Eye (tissue), 1 donor: ENCODE measurements around the gene DAPK3.
"Not testable (repeated sequence)": the region's sequence is repeated elsewhere in the genome, so short reads cannot be mapped to it uniquely, and the experiment has no call there.

Experiments
- DNase-seq: peaks from one replicate; pipeline ENCODE4 v3.0.0-alpha.2; 2015

The DAPK3 gene

DNA sequence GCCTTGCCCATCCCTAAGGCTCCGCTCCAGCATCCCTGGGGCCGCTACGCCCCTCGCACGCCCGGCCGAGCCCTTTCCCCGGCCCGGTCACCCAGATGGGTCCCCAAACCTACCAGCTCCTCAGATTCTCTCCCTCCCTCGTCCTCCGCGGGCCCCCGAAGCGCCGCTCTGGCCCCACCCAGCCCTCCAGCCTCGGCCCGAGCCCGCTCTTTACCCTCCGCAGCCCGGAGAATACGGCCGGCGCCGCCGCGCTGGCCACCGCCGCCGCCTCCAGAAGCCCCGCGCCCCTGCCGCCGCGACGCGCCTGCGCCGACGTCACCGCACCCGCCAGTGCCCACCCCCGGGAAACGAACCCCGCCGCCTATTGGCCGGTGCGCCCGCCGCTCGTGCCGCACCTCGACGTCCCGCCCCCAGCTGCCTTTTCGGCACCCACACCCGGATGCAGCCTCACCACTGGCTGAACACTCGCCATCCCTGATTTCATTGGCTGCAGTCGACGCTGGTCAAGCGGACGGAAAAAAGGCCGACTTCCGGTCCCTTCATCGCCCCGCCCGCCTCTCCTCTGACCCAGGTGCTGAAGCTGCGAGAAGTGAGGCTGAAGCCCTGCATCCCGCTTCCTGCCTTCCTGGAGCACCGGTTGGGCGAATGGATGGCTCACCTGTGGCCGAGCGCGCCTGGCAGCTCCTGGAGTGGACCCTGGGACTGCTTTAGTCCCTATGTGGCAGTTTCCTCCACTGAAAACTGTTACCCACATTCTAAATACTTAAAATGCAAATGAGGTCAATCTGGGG, at the start of gene DAPK3:
TSS of gene DAPK3 (minus strand) at position 292 of the 791 bp plus-strand sequence. CDS start 1,364 bp downstream, outside the sequence.
- DNase-seq: peak; percentile 99

DNA sequence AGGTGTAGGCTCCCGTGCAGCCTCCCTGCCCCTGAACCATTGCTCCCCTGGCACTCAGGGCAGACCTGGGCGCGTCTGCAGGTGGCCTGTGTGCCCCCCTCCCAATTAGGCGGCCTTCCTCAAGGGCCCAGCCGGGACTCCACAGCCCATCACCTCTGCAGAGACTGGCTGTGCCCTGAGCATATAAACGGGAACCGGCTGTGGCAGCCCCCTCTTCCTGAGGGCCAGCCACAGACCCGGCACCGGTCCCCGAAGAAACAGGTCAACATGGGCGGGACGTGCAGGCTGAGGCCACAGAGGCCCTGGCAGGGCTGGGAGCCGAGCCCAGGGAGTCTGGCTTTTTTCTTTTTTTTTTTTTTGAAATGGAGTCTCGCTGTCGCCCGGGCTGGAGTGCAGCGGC, 48.7 kb upstream of the DAPK3 start:
- no peak for DNase-seq

DNA sequence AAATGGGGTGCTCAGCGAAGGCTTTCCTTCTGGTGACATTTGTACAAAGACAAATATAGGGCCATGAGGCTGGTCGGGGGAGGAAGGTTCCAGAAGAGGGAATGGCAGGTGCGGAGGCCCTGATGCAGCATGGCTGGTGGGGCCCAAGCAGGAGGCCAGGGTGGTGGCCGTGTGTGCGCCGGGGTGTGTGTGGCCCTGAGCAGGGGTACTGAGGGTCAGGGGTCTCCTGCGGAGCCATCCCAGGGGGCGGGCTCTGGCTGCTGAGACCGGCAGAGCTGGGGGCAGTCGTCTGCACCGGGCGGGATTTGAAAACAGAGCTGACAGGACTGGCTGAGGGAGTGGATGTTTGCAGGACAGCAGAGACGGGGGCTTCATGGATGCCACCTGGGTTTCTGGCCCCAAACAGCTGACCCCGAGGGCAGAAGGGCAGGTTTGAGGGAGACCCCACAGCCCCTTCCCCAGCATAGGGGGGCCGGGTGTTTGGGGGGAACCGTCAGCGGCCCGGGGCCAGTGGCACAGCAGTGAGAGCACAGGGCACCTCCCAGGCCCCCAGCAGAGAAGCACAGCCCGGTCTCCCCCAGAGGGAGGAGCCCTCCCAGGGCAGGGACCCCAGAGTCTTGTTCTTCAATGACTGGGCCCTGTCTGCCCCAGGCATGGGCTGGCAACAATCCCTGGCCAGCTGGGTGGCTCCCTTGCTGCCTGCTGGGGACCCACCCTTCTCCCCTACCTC, 48.0 kb upstream of the DAPK3 start:
- no peak for DNase-seq

DNA sequence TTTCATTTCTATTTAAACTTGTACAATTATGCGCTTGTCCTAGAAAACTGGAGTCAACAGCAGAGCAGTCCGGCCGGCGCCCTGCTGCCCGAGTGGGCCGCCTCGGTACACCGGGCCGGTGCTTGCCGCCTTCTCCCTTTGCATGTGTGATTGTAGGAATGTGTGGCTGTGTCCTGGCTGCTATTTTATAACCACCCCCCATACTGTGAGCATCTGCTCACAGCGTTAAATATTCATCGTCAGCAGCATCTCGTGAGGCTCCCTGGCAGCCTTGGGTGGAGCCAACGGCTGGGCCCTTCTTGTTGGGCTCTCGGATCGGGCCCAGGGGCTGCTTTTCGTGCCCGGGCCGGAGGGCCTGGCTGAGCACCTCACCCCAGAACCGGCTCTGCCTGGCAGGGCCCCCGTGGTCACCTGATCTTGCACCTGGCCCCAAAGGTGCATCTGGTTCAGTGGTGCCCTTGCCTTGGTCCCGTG, 47.3 kb upstream of the DAPK3 start:
- DNase-seq: peak; percentile 46

DNA sequence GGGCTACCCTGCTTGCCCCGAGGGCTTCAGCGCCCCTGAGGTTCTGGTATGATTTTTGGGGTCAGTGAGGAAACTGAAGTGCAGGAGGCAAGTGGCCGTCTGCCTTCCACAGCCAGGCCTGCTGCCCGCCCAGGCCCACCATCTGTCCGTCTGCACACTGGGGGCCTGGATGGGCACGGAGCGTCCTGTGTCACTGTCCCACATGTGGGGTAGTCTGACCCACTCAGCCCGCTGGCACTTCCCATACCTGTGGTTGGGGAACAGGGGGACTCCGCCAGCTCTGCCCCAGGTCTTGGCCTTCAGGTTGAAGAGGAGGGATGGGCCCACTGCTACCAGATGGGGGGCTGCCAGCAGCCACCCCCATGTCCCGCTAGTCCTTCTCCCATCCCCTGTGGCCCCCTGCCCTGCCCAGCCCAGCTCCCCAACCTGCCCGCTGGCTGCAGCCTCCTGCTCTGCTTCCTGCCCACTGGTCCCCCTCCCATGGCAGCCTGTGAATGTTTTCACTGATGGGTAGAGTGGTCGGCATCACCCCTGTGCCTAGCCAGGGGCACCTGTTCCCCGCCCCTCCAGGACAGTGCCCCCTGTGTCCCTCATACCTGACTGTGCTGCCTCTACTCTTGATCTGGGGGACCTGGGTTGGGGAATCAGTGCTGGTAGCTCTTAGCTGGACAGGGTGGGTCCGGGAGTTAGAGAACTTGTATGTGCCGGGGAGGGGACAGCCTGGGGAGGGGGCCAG, 46.2 kb upstream of the DAPK3 start:
- no peak for DNase-seq

DNA sequence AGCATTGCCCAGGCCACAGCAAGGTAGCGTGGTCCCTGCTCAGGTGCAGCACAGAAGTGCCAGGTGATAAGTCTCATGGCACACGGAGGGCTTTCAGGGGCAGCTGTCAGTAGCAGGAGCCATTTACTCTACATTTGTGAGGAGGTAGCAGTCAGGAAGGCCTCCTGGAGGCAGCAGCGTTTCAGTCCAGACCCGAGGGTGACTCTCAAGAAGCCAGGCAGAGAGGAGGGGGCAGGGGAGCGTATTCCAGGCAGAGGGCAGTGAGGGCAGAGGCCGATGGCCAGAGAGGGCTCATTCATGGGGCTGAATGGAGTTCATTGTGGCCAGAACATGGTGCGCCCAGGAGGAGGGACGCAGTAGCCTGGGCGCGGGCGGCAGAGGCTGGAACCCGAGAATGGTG, 45.6 kb upstream of the DAPK3 start:
- DNase-seq: no peak

DNA sequence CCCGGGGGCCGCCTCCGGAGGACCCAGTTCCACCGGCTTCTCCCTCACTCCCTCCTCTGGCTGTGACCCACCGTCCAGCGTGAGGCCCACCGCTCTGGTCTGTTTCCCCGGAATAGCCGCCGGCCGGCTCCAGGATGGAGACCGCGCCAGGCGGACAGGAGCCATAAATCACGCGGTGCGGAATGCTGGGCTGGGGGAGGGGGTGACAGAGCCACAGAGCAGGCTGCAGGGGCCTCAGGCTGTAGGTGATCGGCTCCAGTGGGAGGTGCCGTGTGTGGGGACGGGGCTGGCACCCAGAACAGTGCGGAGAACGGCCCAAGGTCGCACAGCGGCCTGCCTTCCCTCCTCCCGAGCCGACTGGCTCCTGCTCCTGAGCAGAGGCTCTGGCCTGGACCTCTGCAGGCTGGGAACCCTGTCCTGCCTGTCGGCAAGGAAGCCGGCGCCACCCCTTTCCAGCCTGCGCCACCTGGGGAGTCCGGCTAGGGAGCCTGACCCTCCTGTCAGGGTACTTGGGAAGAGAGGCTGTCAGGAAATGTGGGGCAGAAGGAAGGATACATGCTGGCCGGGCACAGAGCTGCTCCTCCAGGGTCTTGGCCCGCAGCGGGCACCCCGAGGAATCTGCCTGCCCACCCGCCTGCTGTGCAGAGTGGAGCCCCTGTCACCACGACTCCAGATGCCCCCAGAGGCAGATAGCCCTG, 45.0 kb upstream of the DAPK3 start:
- DNase-seq: peak; percentile 25

DNA sequence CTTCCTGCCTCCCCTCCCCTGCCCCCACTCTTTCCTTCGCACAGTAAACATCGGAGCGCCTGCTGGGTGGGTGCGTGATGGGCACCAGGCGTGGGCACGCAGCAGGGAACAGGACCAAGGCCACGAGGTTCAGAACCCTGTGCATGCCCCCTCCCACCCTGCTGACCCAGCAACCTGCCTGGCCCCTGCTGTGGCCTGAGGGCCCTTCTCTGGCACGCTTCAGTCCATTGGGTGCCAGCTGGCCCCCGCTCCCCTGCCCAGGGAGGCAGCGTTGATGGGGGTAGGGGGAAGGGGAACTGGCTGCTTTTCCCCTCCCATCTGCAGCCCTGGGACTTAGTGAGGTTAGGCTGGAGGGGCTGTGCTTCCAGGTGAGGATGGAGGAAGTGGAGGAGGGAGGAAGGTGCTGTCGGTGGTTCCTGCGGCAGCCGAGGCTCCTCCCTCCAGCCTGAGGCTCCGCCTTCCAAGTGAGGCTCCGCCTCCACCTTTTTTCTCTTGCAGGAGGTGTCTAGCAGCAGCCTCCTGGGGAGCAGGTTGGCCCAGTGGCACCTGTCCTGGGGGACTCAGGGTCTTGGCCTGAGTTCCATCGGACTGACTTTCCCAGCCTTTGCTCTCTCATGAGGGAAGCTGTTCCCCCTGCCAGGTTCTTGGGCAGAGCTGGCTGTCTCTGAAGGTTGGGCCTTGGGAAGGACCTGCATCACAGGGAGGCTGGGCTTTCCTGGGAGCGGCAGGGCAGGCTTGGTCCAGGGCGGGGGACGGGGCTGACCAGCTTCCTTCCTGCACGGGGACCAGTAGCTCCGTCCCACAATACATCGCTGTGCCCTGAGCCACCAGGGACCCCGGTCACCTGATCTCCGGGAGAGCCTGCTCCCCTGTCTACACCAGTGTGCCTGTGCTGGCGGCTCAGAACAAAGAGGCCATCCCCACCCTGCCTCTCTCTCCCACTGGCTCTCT, 43.9 kb upstream of the DAPK3 start:
- DNase-seq: peak; percentile 45

DNA sequence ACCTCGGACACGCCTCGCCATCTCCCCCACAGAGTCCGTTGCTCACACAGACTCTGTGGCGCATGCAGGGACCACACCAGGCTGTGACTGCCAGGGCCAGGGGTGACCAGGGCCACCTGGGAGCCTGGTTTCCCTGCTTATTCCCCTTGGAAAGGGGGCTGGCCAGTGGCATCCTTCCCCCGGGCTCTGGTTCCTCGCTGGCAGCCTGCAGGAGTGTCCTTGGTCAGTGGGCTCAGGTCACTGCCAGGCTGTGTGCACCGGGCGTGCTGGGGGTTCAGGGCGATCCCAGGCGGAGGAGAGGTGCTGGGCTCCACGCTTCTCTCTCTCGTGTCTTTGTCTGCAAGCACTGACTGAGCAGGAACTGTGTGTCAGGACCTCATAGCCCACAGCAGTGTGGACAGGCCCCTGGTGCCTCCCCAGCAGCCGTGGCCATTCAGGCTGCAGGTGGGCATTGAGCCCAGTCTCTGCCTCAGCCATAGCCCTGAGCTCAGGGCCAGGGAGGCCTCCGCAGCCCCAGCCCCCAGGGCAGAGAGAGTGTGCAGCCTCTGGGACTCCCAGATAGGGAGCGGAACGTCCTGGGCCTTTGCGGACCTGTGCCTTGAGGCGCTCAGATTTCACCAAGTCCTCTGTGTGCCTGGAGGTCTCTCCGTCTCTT, 43.1 kb upstream of the DAPK3 start:
- DNase-seq: no peak

DNA sequence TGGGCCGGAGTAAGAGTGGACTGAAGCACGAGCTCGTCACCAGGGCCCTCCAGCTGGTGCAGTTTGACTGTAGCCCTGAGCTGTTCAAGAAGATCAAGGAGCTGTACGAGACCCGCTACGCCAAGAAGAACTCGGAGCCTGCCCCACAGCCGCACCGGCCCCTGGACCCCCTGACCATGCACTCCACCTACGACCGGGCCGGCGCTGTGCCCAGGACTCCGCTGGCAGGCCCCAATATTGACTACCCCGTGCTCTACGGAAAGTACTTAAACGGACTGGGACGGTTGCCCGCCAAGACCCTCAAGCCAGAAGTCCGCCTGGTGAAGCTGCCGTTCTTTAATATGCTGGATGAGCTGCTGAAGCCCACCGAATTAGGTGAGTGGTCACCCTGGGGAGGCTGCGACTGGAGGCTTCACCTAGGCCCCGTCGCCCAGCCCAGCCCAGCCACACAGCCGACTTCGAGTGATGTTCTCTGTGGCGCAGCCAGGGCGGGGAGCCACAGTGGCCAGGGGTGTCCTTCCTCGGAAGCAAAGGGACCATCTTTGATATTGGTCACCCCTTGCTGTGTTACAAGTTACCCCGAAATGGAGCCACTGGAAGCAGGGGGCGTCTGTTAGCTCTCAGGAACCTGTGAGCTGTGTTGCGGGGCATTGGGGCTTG, 42.2 kb upstream of the DAPK3 start:
- DNase-seq: no peak

DNA sequence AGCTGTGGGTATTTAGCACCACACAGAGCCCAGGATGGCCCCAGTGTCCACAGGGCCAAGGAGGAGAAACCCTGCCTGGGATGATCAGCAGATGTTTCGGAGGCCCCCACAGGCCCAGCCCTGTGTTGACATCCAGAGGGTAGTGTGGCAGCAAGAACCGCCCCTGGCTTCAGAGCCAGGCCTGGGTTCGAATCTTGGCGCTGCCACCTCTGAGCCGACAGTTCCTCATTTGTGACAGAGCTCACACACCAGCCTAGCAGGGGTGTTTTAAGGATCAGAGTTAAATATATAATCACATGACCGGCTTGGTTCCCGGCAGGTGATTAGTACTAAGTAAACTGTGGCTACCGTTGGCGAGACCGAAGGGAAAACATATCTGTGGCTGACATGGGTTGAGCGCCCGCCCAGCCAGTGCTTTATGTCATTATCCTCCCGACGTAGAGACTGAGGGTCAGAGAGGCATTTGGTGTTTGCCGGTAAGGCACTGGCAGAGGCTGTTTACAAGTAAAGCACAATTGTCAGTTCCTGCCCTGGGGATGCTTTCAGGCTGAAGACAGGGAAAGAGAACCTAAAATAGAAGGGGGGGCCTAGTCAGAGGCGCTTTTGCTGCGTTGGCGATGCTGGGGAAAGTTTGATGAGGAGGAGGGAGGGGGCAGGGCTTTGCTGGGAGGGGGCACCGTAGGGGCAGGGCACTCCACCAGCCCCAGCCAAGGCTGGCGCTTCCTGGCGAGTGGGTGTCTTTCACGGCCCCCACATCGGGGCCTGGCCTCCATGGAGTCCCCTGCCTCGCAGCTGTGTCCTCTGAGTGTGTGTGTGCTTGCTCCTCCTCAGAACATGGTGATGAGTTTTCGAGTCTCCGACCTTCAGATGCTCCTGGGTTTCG, 41.4 kb upstream of the DAPK3 start:
- DNase-seq: no peak

DNA sequence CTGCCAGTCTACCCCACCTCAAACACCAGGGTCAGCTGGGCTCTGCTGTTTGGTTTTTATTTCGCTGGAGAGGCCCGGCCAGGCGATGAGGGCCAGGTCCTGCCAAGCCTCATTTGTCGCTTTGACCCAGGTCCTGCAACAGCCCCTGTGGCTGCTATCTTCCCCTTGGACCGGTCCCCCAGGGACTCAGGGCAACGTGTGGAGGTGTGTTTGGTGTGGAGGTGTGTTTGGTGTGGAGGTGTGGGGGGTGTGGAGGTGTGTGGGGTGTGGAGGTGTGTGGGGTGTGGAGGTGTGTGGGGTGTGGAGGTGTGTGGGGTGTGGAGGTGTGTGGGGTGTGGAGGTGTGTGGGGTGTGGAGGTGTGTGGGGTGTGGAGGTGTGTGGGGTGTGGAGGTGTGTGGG, 40.5 kb upstream of the DAPK3 start:
- DNase-seq: not testable (repeated sequence)

DNA sequence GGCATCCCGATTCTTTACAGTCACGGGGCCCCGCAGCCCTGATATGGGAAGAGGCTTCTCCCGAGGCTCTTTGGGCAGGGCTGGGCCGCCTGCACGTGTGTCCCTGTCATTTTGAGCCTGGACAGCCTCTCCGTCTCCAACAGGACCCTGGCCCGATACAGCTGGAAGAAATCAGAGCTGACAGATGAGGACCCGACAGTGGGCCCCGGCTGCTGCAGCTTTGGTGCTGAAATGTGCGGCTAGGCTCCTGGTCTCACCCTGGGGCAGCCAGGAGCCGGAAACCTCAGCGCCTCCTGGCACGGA, 39.9 kb upstream of the DAPK3 start:
- DNase-seq: no peak

DNA sequence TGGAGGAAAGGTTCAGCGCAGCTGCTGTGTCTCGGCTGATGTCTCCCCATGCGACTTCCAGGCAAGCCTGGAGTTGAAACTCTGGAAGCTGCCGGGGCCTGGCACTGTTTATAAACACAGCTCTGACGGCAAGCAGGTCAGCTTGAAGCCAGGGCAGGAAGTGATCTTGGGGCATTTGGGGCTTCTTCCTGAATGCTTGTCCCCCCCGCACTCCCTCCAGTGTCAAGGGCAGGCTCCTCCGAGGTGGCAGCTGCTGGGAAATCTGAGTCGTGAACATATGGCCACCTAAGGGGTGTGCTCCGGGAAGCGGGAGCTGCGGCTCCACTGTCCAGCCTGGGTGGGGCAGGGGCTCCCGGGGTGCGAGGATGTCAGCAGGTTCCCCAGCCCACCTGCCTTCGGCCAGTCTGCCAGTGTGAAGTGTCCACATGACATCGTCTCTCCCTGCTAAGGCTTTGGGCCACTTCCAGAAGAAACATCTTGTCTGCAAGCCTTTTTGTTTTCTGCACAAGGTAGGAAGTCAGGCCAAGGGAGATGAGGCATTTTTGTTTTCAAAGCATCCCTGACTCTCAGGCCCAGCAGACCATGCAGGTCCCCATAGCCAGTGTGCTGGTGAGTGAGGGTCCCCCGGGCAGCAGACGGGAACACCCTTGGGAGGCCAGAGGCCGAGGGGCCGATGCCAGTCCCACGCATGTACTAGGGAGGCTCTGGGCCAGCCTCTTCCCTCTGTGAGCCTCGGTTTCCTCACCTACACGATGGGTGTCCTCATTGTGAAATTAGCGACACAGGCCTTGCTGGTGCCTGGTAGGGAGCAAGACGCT, 39.3 kb upstream of the DAPK3 start:
- DNase-seq: peak; percentile 22

DNA sequence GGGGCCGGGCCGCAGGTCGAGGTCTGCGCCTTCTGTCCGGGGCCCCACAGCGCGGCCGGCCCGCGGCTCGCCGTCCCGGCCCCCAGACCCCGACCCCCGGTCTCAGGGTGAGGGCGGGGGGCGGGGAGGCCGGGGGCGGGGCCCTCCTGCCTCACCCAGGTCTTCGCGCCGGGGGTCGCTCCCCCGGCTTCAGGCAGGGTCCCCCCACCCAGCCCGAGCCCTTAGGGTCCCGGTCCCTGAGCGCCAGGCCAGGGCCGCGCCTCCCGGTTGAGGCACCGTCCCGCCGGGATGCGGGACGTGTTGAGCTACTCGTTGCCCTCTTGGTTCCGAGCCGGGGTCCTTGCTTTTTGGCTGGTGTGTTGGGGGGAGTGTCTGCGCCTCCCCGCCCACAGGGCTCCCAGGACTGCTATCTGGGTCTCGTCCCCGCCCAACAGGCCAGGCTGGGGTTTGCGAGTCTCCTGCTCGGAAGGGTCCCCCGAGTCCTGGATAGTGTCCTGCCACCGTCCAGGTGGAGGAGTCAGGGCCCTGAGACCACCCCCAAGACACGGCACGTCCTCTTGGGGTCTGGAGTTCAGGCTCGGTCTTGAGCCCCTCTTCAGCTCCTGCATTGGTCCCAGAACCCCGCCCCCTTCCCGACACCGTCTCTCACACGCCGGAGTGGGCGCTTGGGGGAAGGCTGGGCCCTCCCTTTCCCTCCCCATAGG, 37.1 kb upstream of the DAPK3 start:
- DNase-seq: peak; percentile 44

DNA sequence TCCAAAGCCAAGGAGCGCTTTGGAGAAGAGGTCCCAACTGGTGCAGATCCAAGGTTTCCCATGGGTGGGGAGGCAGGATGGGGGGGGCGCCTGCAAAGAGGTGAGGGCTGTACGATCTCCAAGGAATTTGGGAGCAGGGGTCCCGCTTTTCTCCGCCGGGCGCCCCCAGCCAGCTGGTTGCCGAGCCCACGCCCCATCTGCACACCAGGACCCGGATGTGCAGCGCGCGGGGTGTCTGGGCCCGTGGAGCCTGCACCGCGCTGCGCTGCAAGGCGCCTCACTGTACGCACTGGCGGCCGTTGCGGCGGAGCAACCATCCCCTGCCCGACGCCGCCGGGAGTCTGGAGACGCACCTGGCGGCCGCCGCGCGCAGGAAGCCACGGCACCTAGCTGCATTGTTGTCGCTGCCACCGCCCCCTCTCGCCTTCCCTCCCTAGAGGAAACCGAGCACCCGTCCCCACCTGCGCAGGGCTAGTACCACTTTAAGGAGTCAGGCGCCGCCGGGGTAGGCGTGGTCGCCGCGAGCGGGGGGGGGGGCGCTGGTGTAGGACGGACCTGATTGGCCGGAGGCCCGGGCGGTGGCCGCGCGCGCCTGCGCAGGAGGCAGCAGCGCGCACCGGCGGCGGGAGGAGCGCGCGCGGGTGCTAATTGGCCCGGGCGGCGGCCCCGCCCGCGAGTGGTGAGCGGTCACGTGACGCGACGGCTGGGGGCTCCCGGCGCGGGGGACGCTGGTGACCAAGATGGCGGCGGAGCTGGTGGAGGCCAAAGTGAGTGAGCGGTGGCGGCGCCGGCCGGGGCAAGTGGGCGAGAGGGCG, 36.3 kb upstream of the DAPK3 start, which contains the start of gene PIAS4:
TSS of gene PIAS4 (plus strand) at position 716 of the 815 bp plus-strand sequence. CDS start at position 741, 25 bp downstream.
- peak; percentile 98 for DNase-seq

DNA sequence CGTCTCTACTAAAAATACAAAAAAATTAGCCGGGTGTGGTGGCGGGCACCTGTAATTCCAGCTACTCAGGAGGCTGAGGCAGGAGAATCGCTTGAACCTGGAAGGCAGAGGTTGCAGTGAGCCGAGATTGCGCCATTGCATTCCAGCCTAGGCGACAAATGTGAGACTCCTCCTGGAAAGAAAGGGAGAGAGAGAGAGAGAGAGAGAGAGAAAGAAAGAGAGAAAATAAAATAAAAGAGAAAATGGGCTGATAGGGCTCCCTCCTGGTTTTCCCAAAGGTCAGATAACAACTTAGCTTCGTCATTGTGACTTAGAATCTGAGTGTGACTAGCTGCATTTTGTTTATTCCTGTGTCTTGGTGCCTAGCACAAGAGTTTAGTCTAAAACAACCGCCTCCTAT, 34.5 kb upstream of the DAPK3 start:
- DNase-seq: not testable (repeated sequence)
